Activated naive CD4-positive, alpha-beta T cell treated with Interleukin-2 at 50 U/mL for 16 hours (primary cell): ENCODE results near the gene PDZRN4.
"Not testable (repeated sequence)": the region's sequence is repeated elsewhere in the genome, so short reads cannot be mapped to it uniquely, and the experiment has no call there.

Source experiments
- DNase-seq: peaks from one replicate; pipeline ENCODE4 v3.0.0-alpha.2; 2020

The PDZRN4 gene

GRCh38 chr12:41587574-41587973 is 399.5 kb downstream of the PDZRN4 start:
- no peak for DNase-seq

- no peak for DNase-seq
Measured at GRCh38 chr12:41589878-41590277, 401.8 kb downstream of the PDZRN4 start.

GRCh38 chr12:41596190-41596589 is 408.1 kb downstream of the PDZRN4 start:
- DNase-seq, result no peak

GRCh38 chr12:41604830-41605229 is 416.7 kb downstream of the PDZRN4 start:
- DNase-seq, result no peak

GRCh38 chr12:41605545-41606305 is 417.6 kb downstream of the PDZRN4 start:
- no peak for DNase-seq

- DNase-seq, result no peak
Measured at GRCh38 chr12:41606468-41607445, 418.6 kb downstream of the PDZRN4 start.

GRCh38 chr12:41612892-41613557 is 424.9 kb downstream of the PDZRN4 start:
- DNase-seq, result no peak

- DNase-seq, result not testable (repeated sequence)
Measured at GRCh38 chr12:41615174-41615573, 427.1 kb downstream of the PDZRN4 start.

GRCh38 chr12:41619705-41620104 is 431.6 kb downstream of the PDZRN4 start:
- no peak for DNase-seq

GRCh38 chr12:41621291-41621690 is 433.2 kb downstream of the PDZRN4 start:
- no peak for DNase-seq
